Stimulated activated CD8-positive, alpha-beta memory T cell treated with anti-CD3 and anti-CD28 coated beads, Interleukin-15, amount 100 ng/mL, for 24 hours (primary cell): Measurements from ENCODE around the gene UNC5B.
"Not testable (repeated sequence)": the region's sequence is repeated elsewhere in the genome, so short reads cannot be mapped to it uniquely, and the experiment has no call there.

Source experiments
- DNase-seq: peaks from one replicate; pipeline ENCODE4 v3.0.0-alpha.2; 2020; ENCODE audit warnings: low read depth

The UNC5B gene

GRCh38 chr10:71209731-71210541 lies 2.4 kb upstream of the UNC5B start:
- DNase-seq = no peak

GRCh38 chr10:71210542-71210871 lies 1.9 kb upstream of the UNC5B start:
- no peak for DNase-seq

GRCh38 chr10:71211053-71211452 lies 1.3 kb upstream of the UNC5B start:
- no peak for DNase-seq

- no peak for DNase-seq
Observed at GRCh38 chr10:71211775-71212317, 524 bp upstream of the UNC5B start.

GRCh38 chr10:71213127-71213621 lies 804 bp downstream of the UNC5B start:
- DNase-seq = no peak

- no peak for DNase-seq
Observed at GRCh38 chr10:71213761-71214440, 1.5 kb downstream of the UNC5B start.

GRCh38 chr10:71214641-71215559 lies 2.5 kb downstream of the UNC5B start:
- DNase-seq = no peak

- no peak for DNase-seq
Observed at GRCh38 chr10:71216363-71216695, 4.0 kb downstream of the UNC5B start.

- no peak for DNase-seq
Observed at GRCh38 chr10:71216751-71217265, 4.4 kb downstream of the UNC5B start.

- DNase-seq = no peak
Observed at GRCh38 chr10:71217266-71218045, 5.1 kb downstream of the UNC5B start.

- DNase-seq = no peak
Observed at GRCh38 chr10:71218046-71218650, 5.8 kb downstream of the UNC5B start.

- DNase-seq = no peak
Observed at GRCh38 chr10:71218651-71219050, 6.3 kb downstream of the UNC5B start.

GRCh38 chr10:71219236-71219917 lies 7.0 kb downstream of the UNC5B start:
- not testable (repeated sequence) for DNase-seq

GRCh38 chr10:71219918-71220688 lies 7.7 kb downstream of the UNC5B start:
- no peak for DNase-seq

GRCh38 chr10:71220689-71221540 lies 8.5 kb downstream of the UNC5B start:
- DNase-seq = no peak

- no peak for DNase-seq
Observed at GRCh38 chr10:71221586-71222202, 9.3 kb downstream of the UNC5B start.

GRCh38 chr10:71222601-71223346 lies 10.4 kb downstream of the UNC5B start:
- DNase-seq = no peak
